H1 (cell line): ENCODE results near the gene TAGLN2. TPM values are rescaled to one million over a fixed set of nuclear protein-coding genes. Genes with fewer than 3 reads are reported as not detected.

ENCODE experiments used
- CTCF ChIA-PET: fragments of 300-600 bp; sonication (Branson Sonifier 250); formaldehyde crosslinking; loops from one replicate; lab custom pipeline; 2021; ENCODE audit not compliant: partially characterized antibody; lab: Charles Lee
- POLR2A ChIA-PET: fragments of 300-600 bp; sonication (Branson Sonifier 250); formaldehyde crosslinking; loops from one replicate; lab custom pipeline; 2021; ENCODE audit warnings: inconsistent platforms; ENCODE audit not compliant: partially characterized antibody; lab: Charles Lee
- DNase-seq, 2 experiments: peaks; one replicate each; pipeline versions ENCODE4 v3.0.0 to v3.0.0-alpha.2; 2010 to 2022; ENCODE audit warnings: low spot score in 2 of 2, low read depth in 1 of 2, mixed read lengths in 1 of 2
- FAIRE-seq: peaks from 2 replicates; lab custom pipeline; 2011; peaks lifted over from hg19 to GRCh38; lab: Jason Lieb, UNC
- H2AFZ ChIP-seq: 2 replicates; pipeline ENCODE4 v1.8.1; 2012; ENCODE audit warnings: low read length, inconsistent platforms
- H2AK5ac ChIP-seq: 2 replicates; pipeline ENCODE4 v1.6.1; 2013; ENCODE audit warnings: low read depth, low read length
- H2BK120ac ChIP-seq: replicated peaks from 2 replicates; pipeline ENCODE3; 2013; ENCODE audit warnings: low read depth, low read length, inconsistent platforms
- H2BK12ac ChIP-seq: 2 replicates; pipeline ENCODE4 v1.6.1; 2013; ENCODE audit warnings: low read depth, low read length
- H2BK15ac ChIP-seq: 2 replicates; pipeline ENCODE4 v1.6.1; 2013; ENCODE audit warnings: low read length
- H2BK20ac ChIP-seq: 2 replicates; pipeline ENCODE4 v1.6.1; 2013; ENCODE audit warnings: low read length
- H2BK5ac ChIP-seq: 2 replicates; pipeline ENCODE4 v1.6.1; 2013; ENCODE audit warnings: low read depth, low read length
- H3K14ac ChIP-seq: 2 replicates; pipeline ENCODE4 v1.6.1; 2013; ENCODE audit warnings: inconsistent platforms; ENCODE audit not compliant: insufficient read length
- H3K18ac ChIP-seq: 2 replicates; pipeline ENCODE4 v1.6.1; 2013; ENCODE audit warnings: low read length; ENCODE audit errors: extremely low read depth
- H3K23ac ChIP-seq: 2 replicates; pipeline ENCODE4 v1.6.1; 2013; ENCODE audit warnings: inconsistent platforms; ENCODE audit not compliant: insufficient read length
- H3K23me2 ChIP-seq: 2 replicates; pipeline ENCODE4 v1.6.1; 2013; ENCODE audit warnings: low read depth, low read length
- H3K27ac ChIP-seq: 2 replicates; pipeline ENCODE4 v1.6.1; 2011; ENCODE audit warnings: low read depth, low read length, inconsistent platforms
- H3K27me3 ChIP-seq, 4 experiments: replicated peaks in 1 of 4; 1 replicate in 1 of 4; 2 replicates in 3 of 4; pipeline versions ENCODE4 v1.6.1 to v1.8.1; 2011 to 2013; ENCODE audit warnings: low read length in 3 of 4, mild to moderate bottlenecking in 3 of 4, inconsistent platforms in 2 of 4, mixed read lengths in 2 of 4, moderate library complexity in 1 of 4; ENCODE audit not compliant: control insufficient read depth in 3 of 4, insufficient read depth in 3 of 4; ENCODE audit errors: extremely low read depth in 1 of 4
- H3K36me3 ChIP-seq, 4 experiments: 2 replicates each; pipeline versions ENCODE4 v1.6.1 to v1.8.1; 2011 to 2013; ENCODE audit warnings: mild to moderate bottlenecking in 4 of 4, low read length in 3 of 4, moderate library complexity in 2 of 4, control low read depth in 1 of 4, inconsistent platforms in 1 of 4; ENCODE audit not compliant: insufficient read depth in 4 of 4, control insufficient read depth in 2 of 4
- H3K4ac ChIP-seq: replicated peaks from 2 replicates; pipeline ENCODE3; 2013; ENCODE audit warnings: low read length, low read depth, mixed read lengths, inconsistent platforms; ENCODE audit not compliant: insufficient read length
- H3K4me1 ChIP-seq, 4 experiments: replicated peaks in 1 of 4; 1 replicate in 1 of 4; 2 replicates in 3 of 4; pipeline versions ENCODE4 v1.6.1 to v1.8.1; 2011 to 2013; ENCODE audit warnings: low read length in 3 of 4, inconsistent platforms in 2 of 4, mixed read lengths in 1 of 4; ENCODE audit not compliant: insufficient read depth in 4 of 4, control insufficient read depth in 3 of 4
- H3K4me2 ChIP-seq, 2 experiments: 2 replicates each; pipeline versions ENCODE4 v1.6.1 to v1.8.1; 2011 to 2013; ENCODE audit warnings: low read depth in 2 of 2, low read length in 2 of 2, control low read depth in 1 of 2, inconsistent platforms in 1 of 2, mild to moderate bottlenecking in 1 of 2; ENCODE audit not compliant: insufficient read depth in 1 of 2
- H3K4me3 ChIP-seq, 4 experiments: fragments of 200-600, 300-600 bp in 1 of 4; sonication (generic), shearing (Covaris generic), sonication (Bioruptor Twin) in 1 of 4; 2 replicates each; pipeline versions ENCODE4 v1.5.1 to v1.8.1; 2011 to 2016; ENCODE audit warnings: low read length in 4 of 4, low read depth in 3 of 4, control low read depth in 2 of 4, inconsistent platforms in 2 of 4, mild to moderate bottlenecking in 2 of 4, mixed read lengths in 1 of 4, moderate library complexity in 1 of 4; ENCODE audit not compliant: insufficient read depth in 2 of 4; ENCODE audit errors: extremely low read depth in 1 of 4
- H3K56ac ChIP-seq: replicated peaks from 2 replicates; pipeline ENCODE3; 2013; ENCODE audit warnings: low read depth, mild to moderate bottlenecking, mixed read lengths, low read length, inconsistent platforms; ENCODE audit not compliant: insufficient read length
- H3K79me1 ChIP-seq: 2 replicates; pipeline ENCODE4 v1.6.1; 2013; ENCODE audit warnings: low read depth, low read length, control low read depth
- H3K79me2 ChIP-seq, 2 experiments: 2 replicates each; pipeline versions ENCODE4 v1.6.1 to v1.8.1; 2012 to 2013; ENCODE audit warnings: low read length in 2 of 2, mild to moderate bottlenecking in 2 of 2, inconsistent platforms in 1 of 2; ENCODE audit not compliant: insufficient read depth in 2 of 2, control insufficient read depth in 1 of 2
- H3K9ac ChIP-seq, 4 experiments: replicated peaks in 1 of 4; 1 replicate in 1 of 4; 2 replicates in 3 of 4; pipeline versions ENCODE4 v1.6.1 to v1.8.1; 2011 to 2013; ENCODE audit warnings: low read depth in 3 of 4, low read length in 3 of 4, control low read depth in 2 of 4, mild to moderate bottlenecking in 2 of 4, moderate library complexity in 2 of 4, inconsistent platforms in 1 of 4; ENCODE audit errors: extremely low read depth in 1 of 4
- H3K9me3 ChIP-seq, 2 experiments: 2 replicates each; pipeline versions ENCODE4 v1.6.1 to v1.8.1; 2012 to 2013; ENCODE audit warnings: mild to moderate bottlenecking in 2 of 2, moderate library complexity in 2 of 2, control low read depth in 1 of 2, inconsistent platforms in 1 of 2, low read depth in 1 of 2, low read length in 1 of 2, mixed read lengths in 1 of 2; ENCODE audit not compliant: insufficient read depth in 2 of 2
- H4K20me1 ChIP-seq, 2 experiments: replicated peaks in 1 of 2; 2 replicates each; pipeline versions ENCODE3 to v1.8.1; 2011 to 2013; ENCODE audit warnings: inconsistent platforms in 2 of 2, low read length in 2 of 2, mild to moderate bottlenecking in 1 of 2; ENCODE audit not compliant: insufficient read depth in 2 of 2, control insufficient read depth in 1 of 2
- H4K5ac ChIP-seq: 2 replicates; pipeline ENCODE4 v1.6.1; 2013; ENCODE audit warnings: low read length, low read depth, mixed read lengths, inconsistent platforms; ENCODE audit not compliant: insufficient read length
- H4K8ac ChIP-seq: 2 replicates; pipeline ENCODE4 v1.8.0; 2013; ENCODE audit warnings: mild to moderate bottlenecking, moderate library complexity, low read length, inconsistent platforms; ENCODE audit not compliant: insufficient read depth; ENCODE audit errors: extremely low read depth
- H4K91ac ChIP-seq: replicated peaks from 2 replicates; pipeline ENCODE3; 2013; ENCODE audit warnings: low read length, mixed read lengths, inconsistent platforms; ENCODE audit not compliant: insufficient read length
- EGR1 ChIP-seq: IDR thresholded peaks from 2 replicates; pipeline ENCODE4 v1.6.1; 2011; ENCODE audit warnings: low read depth, low read length, borderline replicate concordance
- EP300 ChIP-seq, 2 experiments: IDR thresholded peaks; 1 replicate in 1 of 2; 2 replicates in 1 of 2; pipeline ENCODE4 v1.6.1; 2011 to 2012; ENCODE audit warnings: low read depth in 2 of 2, low read length in 2 of 2, mild to moderate bottlenecking in 2 of 2, borderline replicate concordance in 1 of 2, inconsistent platforms in 1 of 2, moderate library complexity in 1 of 2
- GTF2F1 ChIP-seq: IDR thresholded peaks from 2 replicates; pipeline ENCODE4 v1.6.1; 2012; ENCODE audit warnings: low read depth, low read length, improper control_type of control experiment, borderline replicate concordance
- HDAC2 ChIP-seq, 2 experiments: fragments of 300-600 bp in 1 of 2; sonication (generic) in 1 of 2; IDR thresholded peaks; 2 replicates each; pipeline ENCODE4 v1.6.1; 2011 to 2012; ENCODE audit warnings: low read depth in 2 of 2, low read length in 2 of 2, mild to moderate bottlenecking in 2 of 2, moderate library complexity in 2 of 2, borderline replicate concordance in 1 of 2, inconsistent platforms in 1 of 2
- KDM4A ChIP-seq: IDR thresholded peaks from one replicate; pipeline ENCODE4 v1.7.1; 2012; ENCODE audit warnings: low read depth, mild to moderate bottlenecking, moderate library complexity, low read length, inconsistent platforms; ENCODE audit not compliant: severe bottlenecking
- POLR2AphosphoS5 ChIP-seq: IDR thresholded peaks from 2 replicates; pipeline ENCODE4 v1.6.1; 2011; ENCODE audit warnings: low read depth, low read length
- POU5F1 ChIP-seq: IDR thresholded peaks from 2 replicates; pipeline ENCODE4 v1.6.1; 2011; ENCODE audit warnings: low read depth, mild to moderate bottlenecking, low read length, moderate library complexity
- RBBP5 ChIP-seq: IDR thresholded peaks from 2 replicates; pipeline ENCODE4 v1.7.1; 2012; ENCODE audit warnings: low read depth, mild to moderate bottlenecking, inconsistent platforms, low read length, moderate library complexity, borderline replicate concordance
- RFX5 ChIP-seq: IDR thresholded peaks from 2 replicates; pipeline ENCODE4 v1.6.1; 2011; ENCODE audit warnings: low read depth, low read length, improper control_type of control experiment, borderline replicate concordance
- SP1 ChIP-seq: IDR thresholded peaks from 2 replicates; pipeline ENCODE4 v1.6.1; 2011; ENCODE audit warnings: low read depth, low read length
- WGBS, 2 experiments: shearing (Covaris generic) in 1 of 2; methylation state at CpG; one replicate each; pipeline versions ENCODE4 v1.1.6 to v1.1.7; 2013 to 2015; ENCODE audit warnings: low lambda C conversion rate in 2 of 2, mixed read lengths in 2 of 2, inconsistent platforms in 1 of 2, low coverage in 1 of 2, missing lambda C conversion rate in 1 of 2; ENCODE audit not compliant: insufficient replicate concordance in 2 of 2, insufficient coverage in 1 of 2, insufficient read length in 1 of 2; ENCODE audit errors: extremely low coverage in 1 of 2, missing lambda C conversion rate in 1 of 2; 5-methylcytosine and 5-hydroxymethylcytosine counted together
- polyA plus RNA-seq, 7 experiments: library from polyadenylated mRNA; depleted of rRNA in 3 of 7; stranded (reverse) in 5 of 7; unstranded in 2 of 7; fragments of >200 nt in 5 of 7; fragments of 200-250 nt in 2 of 7; gene quantifications; 1 replicate in 5 of 7; 2 replicates in 1 of 7; 4 replicates in 1 of 7; pipeline versions ENCODE4 v1.2.1 to v1.2.3, GENCODE V29; 2011 to 2013; ENCODE audit warnings: missing spikeins in 2 of 7, mixed read lengths in 2 of 7
- total RNA-seq: library from RNA; stranded (reverse); fragmentation: NEBNext Ultra II Directional; extraction: Animal tissue kit (Norgen Biotek cat#: 25700); gene quantifications from 2 replicates; pipeline ENCODE4 v1.2.1, GENCODE V29; 2021
- TF ChIP-seq, protein P1 (sequence below): IDR thresholded peaks from 2 replicates; pipeline ENCODE4 v1.6.1; 2012; ENCODE audit warnings: inconsistent platforms

TAGLN2 gene
- total and polyA plus RNA-seq, 2 of the 8 experiments (the other 6 are each of a cell fraction or from before 2014, with no cell fraction given): 93.0 to 114 TPM

DNA sequence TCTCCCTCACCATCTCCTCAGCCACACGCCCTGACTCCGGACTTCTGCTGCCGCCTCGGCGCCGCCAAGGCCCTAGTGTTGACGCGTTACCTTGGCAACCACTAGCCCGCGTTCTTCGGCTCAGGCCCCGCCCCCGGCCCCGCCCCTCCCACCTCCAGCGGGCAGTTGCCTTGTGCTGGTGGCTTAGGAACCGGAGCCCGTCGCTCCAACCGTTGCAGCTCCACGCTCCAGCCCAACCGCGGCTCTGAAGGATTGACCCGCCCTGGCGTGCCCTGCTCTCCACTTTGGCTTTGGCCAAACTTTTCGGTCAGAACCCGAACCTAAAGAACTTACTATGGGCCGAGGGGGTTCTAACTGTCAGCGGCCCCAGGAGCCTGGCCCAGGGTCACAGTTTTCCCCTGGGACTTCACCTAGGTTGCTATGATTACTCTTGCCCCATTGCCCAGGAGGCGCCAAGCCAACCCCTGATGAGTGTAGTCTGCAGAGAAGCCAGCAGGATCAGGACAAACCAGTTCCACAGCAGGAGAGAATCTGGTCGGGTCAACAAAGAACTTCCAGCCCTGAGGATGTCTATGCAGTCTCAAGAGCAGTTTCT, 25.1 kb downstream of the TAGLN2 start, which contains the start of gene CFAP45:
TSS of gene CFAP45 (minus strand) at position 80 of the 595 bp plus-strand sequence. CDS start at position 13, 67 bp downstream.
- no peak within 1 kb of the TSS for H4K5ac ChIP-seq
- no peak within 1 kb of the TSS for H3K18ac ChIP-seq
- H3K4me3 ChIP-seq: peak within 1 kb of the TSS in 1 of 4 experiments; percentile 47; a peak in 4 of 8 replicates
- H2BK120ac ChIP-seq: no peak within 1 kb of the TSS
- no peaks in the 10 kb centered on the region for H3K79me2 ChIP-seq
- no peaks in the 10 kb centered on the region for H4K20me1 ChIP-seq
- peak within 1 kb of the TSS; percentile 82 for H4K8ac ChIP-seq
- peak within 1 kb of the TSS in 1 of 4 experiments; percentile 31; a peak in 2 of 7 replicates for H3K9ac ChIP-seq
- 6% methylated on average over 29 of the region's 30 CpGs; no CpG with 5 or more reads in 1 of the 2 experiments for WGBS, 2 experiments
- H3K4me2 ChIP-seq: peak within 1 kb of the TSS; percentile 42 to 69
- H3K4me1 ChIP-seq: peaks cover 6 to 12% (median 7%) of the 10 kb centered on the region in 4 experiments
- no peak within 1 kb of the TSS for H2AK5ac ChIP-seq
- peak within 1 kb of the TSS; percentile 7 for H2AFZ ChIP-seq
- CTCF ChIA-PET: interaction anchor here (0.6 to 1.6 kb wide), 14 partner anchors 8 to 146 kb away, joined by 3 to 15 read pairs (median 4); partner anchors contain the start of gene TAGLN2
- 0 out of 2 replicates have a peak within 1 kb of the TSS, but pooled peaks have one; percentile 3 for H2BK12ac ChIP-seq
- H2BK15ac ChIP-seq: no peak within 1 kb of the TSS
- H4K91ac ChIP-seq: no peak within 1 kb of the TSS
- H3K9me3 ChIP-seq: no peaks in the 10 kb centered on the region
- peak within 1 kb of the TSS; percentile 27; the same call in 1 of the 2 replicates for H3K27ac ChIP-seq
- FAIRE-seq (no peak), DNase-seq (peak in 1 of 2 experiments; percentile 79)
- peaks cover 3% of the 10 kb centered on the region; the same call in 1 of the 2 replicates for H3K23me2 ChIP-seq
- no peak within 1 kb of the TSS for H3K4ac ChIP-seq
- H3K79me1 ChIP-seq: no peaks in the 10 kb centered on the region
- no peaks in the 10 kb centered on the region for H3K36me3 ChIP-seq
- H3K14ac ChIP-seq: no peak within 1 kb of the TSS
- H2BK20ac ChIP-seq: no peak within 1 kb of the TSS
- H2BK5ac ChIP-seq: no peak within 1 kb of the TSS
- H3K56ac ChIP-seq: no peak within 1 kb of the TSS
- POLR2A ChIA-PET: interaction anchor here (0.6 to 2.5 kb wide), 8 partner anchors 14 to 66 kb away, joined by 3 to 11 read pairs (median 4); no protein-coding TSS in a partner anchor
- no peak within 1 kb of the TSS for H3K23ac ChIP-seq
- H3K27me3 ChIP-seq: peaks cover 1 to 9% (median 7%) of the 10 kb centered on the region in 4 experiments; a peak in 5 of 7 replicates
- TF ChIP-seq EGR1: no peak
- TF ChIP-seq RBBP5: peak; percentile 95; the same call in 1 of the 2 replicates
- TF ChIP-seq SP1: peak; percentile 33; the same call in 1 of the 2 replicates
- peak; percentile 31 for TF ChIP-seq KDM4A
- no peak for TF ChIP-seq EP300 (IDR thresholded peaks at IDR 0.05; ENCODE audit: borderline replicate concordance in 1 of 2, low read depth in 2 of 2, low read length in 2 of 2)
- no peak for TF ChIP-seq RFX5
- no peak; the same call in 1 of the 2 replicates for TF ChIP-seq POLR2AphosphoS5
- TF ChIP-seq, protein P1, sequence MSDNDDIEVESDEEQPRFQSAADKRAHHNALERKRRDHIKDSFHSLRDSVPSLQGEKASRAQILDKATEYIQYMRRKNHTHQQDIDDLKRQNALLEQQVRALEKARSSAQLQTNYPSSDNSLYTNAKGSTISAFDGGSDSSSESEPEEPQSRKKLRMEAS: peak; percentile 51; the same call in 1 of the 2 replicates
- no peak for TF ChIP-seq GTF2F1
- no peak for TF ChIP-seq HDAC2 (IDR thresholded peaks at IDR 0.05; ENCODE audit: borderline replicate concordance in 1 of 2, low read depth in 2 of 2, low read length in 2 of 2)
- no peak for TF ChIP-seq POU5F1
